OCI-LY7 (cell line): ENCODE results near the gene CELF4.

Experiments
- EZH2phosphoT487 ChIP-seq: fragments of 200-600 bp; sonication (generic); IDR thresholded peaks from 2 replicates; pipeline ENCODE4 v1.6.1; 2018; ENCODE audit warnings: low read depth, borderline replicate concordance, mild to moderate bottlenecking, mixed run types, antibody characterized with exemption, low read length, moderate library complexity, mixed read lengths
- TF ChIP-seq, protein P1 (sequence below): fragments of 200-600 bp; sonication (generic); conservative IDR thresholded peaks from 2 replicates; pipeline ENCODE4 v1.5.1; 2014; ENCODE audit warnings: mild to moderate bottlenecking, antibody characterized with exemption, low read length, moderate library complexity, mixed read lengths

DNA sequence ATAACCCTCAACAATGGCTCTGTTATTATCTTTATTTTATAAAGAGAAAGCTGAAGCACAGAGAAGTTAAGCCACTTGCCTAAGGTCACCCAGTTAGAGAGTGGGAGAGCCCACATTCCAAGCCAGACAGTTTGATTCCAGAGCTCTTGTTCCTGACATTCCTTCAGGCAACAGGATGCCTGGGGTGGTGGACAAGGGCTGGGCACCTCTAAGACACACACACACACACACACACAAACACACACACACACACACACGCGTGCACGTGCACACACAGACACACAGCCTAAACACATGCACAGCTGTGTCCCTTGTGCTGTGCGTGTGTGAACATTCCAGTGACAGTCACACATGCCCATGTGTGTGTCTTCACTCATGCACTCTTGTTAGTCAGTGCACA is 26.4 kb downstream of the CELF4 start:
- TF ChIP-seq, protein P1, sequence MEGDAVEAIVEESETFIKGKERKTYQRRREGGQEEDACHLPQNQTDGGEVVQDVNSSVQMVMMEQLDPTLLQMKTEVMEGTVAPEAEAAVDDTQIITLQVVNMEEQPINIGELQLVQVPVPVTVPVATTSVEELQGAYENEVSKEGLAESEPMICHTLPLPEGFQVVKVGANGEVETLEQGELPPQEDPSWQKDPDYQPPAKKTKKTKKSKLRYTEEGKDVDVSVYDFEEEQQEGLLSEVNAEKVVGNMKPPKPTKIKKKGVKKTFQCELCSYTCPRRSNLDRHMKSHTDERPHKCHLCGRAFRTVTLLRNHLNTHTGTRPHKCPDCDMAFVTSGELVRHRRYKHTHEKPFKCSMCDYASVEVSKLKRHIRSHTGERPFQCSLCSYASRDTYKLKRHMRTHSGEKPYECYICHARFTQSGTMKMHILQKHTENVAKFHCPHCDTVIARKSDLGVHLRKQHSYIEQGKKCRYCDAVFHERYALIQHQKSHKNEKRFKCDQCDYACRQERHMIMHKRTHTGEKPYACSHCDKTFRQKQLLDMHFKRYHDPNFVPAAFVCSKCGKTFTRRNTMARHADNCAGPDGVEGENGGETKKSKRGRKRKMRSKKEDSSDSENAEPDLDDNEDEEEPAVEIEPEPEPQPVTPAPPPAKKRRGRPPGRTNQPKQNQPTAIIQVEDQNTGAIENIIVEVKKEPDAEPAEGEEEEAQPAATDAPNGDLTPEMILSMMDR = no peak
- no peak for TF ChIP-seq EZH2phosphoT487
